CD14-positive monocyte (primary cell): ENCODE data around the gene ICE1. TPM values are rescaled to one million over a fixed set of nuclear protein-coding genes. Genes with fewer than 3 reads are reported as not detected.

Source experiments
- DNase-seq, 3 donors: peaks; one replicate each; pipeline ENCODE4 v3.0.0-alpha.2; 2011 to 2022
- H2AFZ ChIP-seq: 2 replicates; pipeline ENCODE4 v1.6.0; 2012; ENCODE audit warnings: mild to moderate bottlenecking, low read depth, low read length, inconsistent platforms; ENCODE audit not compliant: insufficient read depth, poor library complexity, severe bottlenecking
- H3K27ac ChIP-seq, 2 donors: 1 replicate in 1 of 2; 2 replicates in 1 of 2; pipeline ENCODE4 v1.5.1; 2012 to 2013; ENCODE audit warnings: low read length in 2 of 2, control low read depth in 1 of 2, inconsistent platforms in 1 of 2, low read depth in 1 of 2, mild to moderate bottlenecking in 1 of 2
- H3K27me3 ChIP-seq, 2 donors: one replicate each; pipeline versions ENCODE4 v1.6.0 to v1.6.1; 2011 to 2013; ENCODE audit warnings: low read length in 2 of 2; ENCODE audit not compliant: control insufficient read depth in 2 of 2, insufficient read depth in 2 of 2
- H3K36me3 ChIP-seq, 2 donors: replicated peaks in 1 of 2; 1 replicate in 1 of 2; 2 replicates in 1 of 2; pipeline versions ENCODE4 v1.5.1 to v1.6.1; 2012 to 2013; ENCODE audit warnings: low read length in 2 of 2, control low read depth in 1 of 2, inconsistent platforms in 1 of 2, mild to moderate bottlenecking in 1 of 2; ENCODE audit not compliant: insufficient read depth in 2 of 2, control insufficient read depth in 1 of 2
- H3K4me1 ChIP-seq, 2 donors: 1 replicate in 1 of 2; 2 replicates in 1 of 2; pipeline versions ENCODE4 v1.5.1 to v1.6.1; 2012 to 2013; ENCODE audit warnings: low read length in 2 of 2, control low read depth in 1 of 2, inconsistent platforms in 1 of 2, mild to moderate bottlenecking in 1 of 2, moderate library complexity in 1 of 2; ENCODE audit not compliant: insufficient read depth in 2 of 2, control insufficient read depth in 1 of 2
- H3K4me2 ChIP-seq: replicated peaks from 2 replicates; pipeline ENCODE3; 2012; ENCODE audit warnings: low read length, moderate library complexity, mild to moderate bottlenecking; ENCODE audit not compliant: poor library complexity, severe bottlenecking; ENCODE audit errors: extremely low read depth
- H3K4me3 ChIP-seq, 3 experiments: fragments of 200-600 bp in 1 of 3; sonication (generic) in 1 of 3; replicated peaks in 1 of 3; 1 replicate in 2 of 3; 2 replicates in 1 of 3; pipeline ENCODE4 v1.5.1; 2011 to 2013; ENCODE audit warnings: low read length in 3 of 3, mild to moderate bottlenecking in 3 of 3, control low read depth in 2 of 3, low read depth in 2 of 3, inconsistent platforms in 1 of 3, moderate library complexity in 1 of 3
- H3K79me2 ChIP-seq: 2 replicates; pipeline ENCODE4 v1.6.0; 2012; ENCODE audit warnings: mild to moderate bottlenecking, control low read depth, inconsistent platforms, low read length, moderate library complexity; ENCODE audit not compliant: insufficient read depth
- H3K9ac ChIP-seq: 2 replicates; pipeline ENCODE4 v1.6.0; 2017; ENCODE audit warnings: low read length, mild to moderate bottlenecking; ENCODE audit not compliant: insufficient read depth, poor library complexity, severe bottlenecking
- H3K9me3 ChIP-seq, 2 donors: replicated peaks in 1 of 2; 1 replicate in 1 of 2; 2 replicates in 1 of 2; pipeline versions ENCODE4 v1.5.1 to v1.6.1; 2012 to 2013; ENCODE audit warnings: low read length in 2 of 2, control low read depth in 1 of 2; ENCODE audit not compliant: control insufficient read depth in 1 of 2, insufficient read depth in 1 of 2
- H4K20me1 ChIP-seq: 2 replicates; pipeline ENCODE4 v1.6.0; 2012; ENCODE audit warnings: mild to moderate bottlenecking, low read length, control low read depth, moderate library complexity; ENCODE audit not compliant: insufficient read depth
- H3K27ac Mint-ChIP-seq, 7 donors: one replicate each; pipeline ENCODE4 v1.8.0; 2020; ENCODE audit warnings: mild to moderate bottlenecking in 7 of 7, mixed read lengths in 7 of 7, moderate library complexity in 6 of 7, inconsistent platforms in 2 of 7
- H3K27me3 Mint-ChIP-seq, 3 donors: one replicate each; pipeline ENCODE4 v1.8.0; 2021 to 2022; ENCODE audit warnings: low read depth in 3 of 3, mild to moderate bottlenecking in 3 of 3, mixed read lengths in 3 of 3, moderate library complexity in 3 of 3, inconsistent platforms in 1 of 3
- H3K36me3 Mint-ChIP-seq, 2 donors: one replicate each; pipeline ENCODE4 v1.8.0; 2020; ENCODE audit warnings: mixed read lengths in 2 of 2, inconsistent platforms in 1 of 2, mild to moderate bottlenecking in 1 of 2
- H3K4me1 Mint-ChIP-seq: one replicate; pipeline ENCODE4 v1.8.0; 2020; ENCODE audit warnings: mild to moderate bottlenecking, mixed read lengths
- H3K4me3 Mint-ChIP-seq, 2 donors: one replicate each; pipeline ENCODE4 v1.8.0; 2020; ENCODE audit warnings: mild to moderate bottlenecking in 2 of 2, mixed read lengths in 2 of 2, moderate library complexity in 1 of 2
- H3K9me3 Mint-ChIP-seq, 7 donors: one replicate each; pipeline ENCODE4 v1.8.0; 2020 to 2022; ENCODE audit warnings: mixed read lengths in 7 of 7, mild to moderate bottlenecking in 6 of 7, moderate library complexity in 6 of 7, inconsistent platforms in 2 of 7
- CTCF ChIP-seq: fragments of 200-600 bp; IDR thresholded peaks from one replicate; pipeline ENCODE4 v1.8.0; 2022; ENCODE audit warnings: antibody characterized with exemption, mild to moderate bottlenecking
- WGBS: methylation state at CpG from one replicate; pipeline ENCODE4 v1.1.5; 2013; ENCODE audit warnings: missing lambda C conversion rate; ENCODE audit not compliant: insufficient coverage; 5-methylcytosine and 5-hydroxymethylcytosine counted together
- intact Hi-C, 2 donors: fragments of 100-400 bp; cut with micrococcal nuclease; formaldehyde crosslinking; loops; one replicate each; pipeline versions ENCODE4 v1.15.0 to v1.15.1; 2023
- polyA plus RNA-seq, 3 donors: library from polyadenylated mRNA; depleted of rRNA in 1 of 3; unstranded in 2 of 3; stranded (reverse) in 1 of 3; fragments of 300-500 nt in 2 of 3; fragments of >200 nt in 1 of 3; fragmentation: Illumina TruSeq in 2 of 3; gene quantifications; 1 replicate in 2 of 3; 2 replicates in 1 of 3; pipeline ENCODE4 v1.2.3, GENCODE V29; 2012 to 2021

ICE1 gene
- polyA plus RNA-seq, 3 donors, result 2.4 to 8.2 (median 6.4) TPM

- Mint-ChIP-seq H3K4me1 (peaks cover 14% of the 10 kb centered on the region), H3K27me3 (peaks cover 28 to 44% (median 34%) of the 10 kb centered on the region in 3 donors), H3K36me3 (peaks cover 7% of the 10 kb centered on the region in 2 donors), H3K9me3 (no peaks in the 10 kb centered on the region), H3K4me3 (peak overlapping the region; percentile 44 to 74), H3K27ac (no peak overlapping the region)
- Histone ChIP-seq H2AFZ (no peak overlapping the region), H3K4me2 (peak overlapping the region; percentile 60), H3K79me2 (no peaks in the 10 kb centered on the region), H3K4me3 (peak overlapping the region in 1 of 3 experiments; percentile 49), H3K36me3 (peaks cover 0 to 14% of the 10 kb centered on the region in 2 donors), H3K4me1 (peaks cover 4 to 17% of the 10 kb centered on the region in 2 donors), H3K27me3 (peaks cover 2 to 26% of the 10 kb centered on the region in 2 donors), H3K9me3 (no peaks in the 10 kb centered on the region), H3K9ac (no peak overlapping the region), H4K20me1 (no peaks in the 10 kb centered on the region), H3K27ac (no peak overlapping the region)
- no peak for TF ChIP-seq CTCF
- peak; percentile 23 to 45 (median 40) for DNase-seq
- intact Hi-C loops, result loop anchor here in 1 of 2 donors (10.0 kb wide), 1 partner anchor 1250 kb away; no protein-coding TSS in a partner anchor
- WGBS, result 15% methylated on average over 46 of the region's 62 CpGs
Measured at GRCh38 chr5:5494489-5495402, 72.3 kb downstream of the ICE1 start.

DNA sequence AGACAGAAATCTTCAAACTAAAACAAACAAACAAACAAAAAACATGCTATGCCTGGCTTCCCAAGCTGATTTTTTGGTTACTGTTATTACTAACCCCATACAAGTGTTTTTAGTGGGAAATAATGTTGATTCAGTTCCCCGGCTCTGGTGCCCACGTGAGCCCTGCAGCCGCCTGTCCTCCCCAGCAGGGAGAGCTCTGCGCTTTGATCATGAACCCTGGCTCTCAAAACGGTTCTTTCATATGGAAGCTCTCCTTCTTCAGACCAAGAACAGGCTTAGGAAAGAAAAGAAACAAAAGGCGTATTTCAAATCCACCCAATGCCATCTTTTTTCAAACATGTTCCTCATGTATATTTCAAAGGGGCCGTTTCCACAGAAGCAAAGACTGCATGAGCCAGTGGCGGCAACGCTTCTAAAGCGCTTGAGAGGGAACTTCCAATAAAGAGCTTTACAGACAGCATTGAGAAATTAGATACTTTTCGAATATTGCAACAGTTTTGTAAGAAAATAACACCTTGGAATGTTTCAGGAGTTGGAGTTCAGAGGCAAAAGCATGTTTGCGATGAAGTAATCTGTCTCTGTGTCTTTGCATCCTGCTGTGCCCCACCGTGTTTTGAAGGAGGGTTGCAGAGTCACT lies 74.8 kb downstream of the ICE1 start:
- no peak overlapping the region for H3K27ac Mint-ChIP-seq
- no peak for TF ChIP-seq CTCF
- Histone ChIP-seq H3K27ac (no peak overlapping the region), H3K79me2 (no peaks in the 10 kb centered on the region), H3K4me2 (no peak overlapping the region), H3K36me3 (no peaks in the 10 kb centered on the region), H3K27me3 (peaks cover 2 to 26% of the 10 kb centered on the region in 2 donors), H3K4me3 (no peak overlapping the region), H3K4me1 (peaks cover 4 to 17% of the 10 kb centered on the region in 2 donors), H3K9ac (no peak overlapping the region), H2AFZ (no peak overlapping the region), H3K9me3 (no peaks in the 10 kb centered on the region), H4K20me1 (no peaks in the 10 kb centered on the region)
- WGBS, result 53% methylated on average over 9 of the region's 13 CpGs
- H3K4me1 Mint-ChIP-seq, result peaks cover 14% of the 10 kb centered on the region
- peaks cover 28 to 52% (median 37%) of the 10 kb centered on the region in 3 donors for H3K27me3 Mint-ChIP-seq
- H3K36me3 Mint-ChIP-seq, result no peaks in the 10 kb centered on the region
- DNase-seq, result no peak
- H3K4me3 Mint-ChIP-seq, result peak overlapping the region in 1 of 2 donors; percentile 43
- H3K9me3 Mint-ChIP-seq, result no peaks in the 10 kb centered on the region
- intact Hi-C loops, result loop anchor here in 1 of 2 donors (10.0 kb wide), 1 partner anchor 1248 kb away; no protein-coding TSS in a partner anchor
